Glomerular endothelial cell (primary cell): ENCODE results near the gene UBAC2. TPM values are rescaled to one million over a fixed set of nuclear protein-coding genes. Genes with fewer than 3 reads are reported as not detected.
"Not testable (repeated sequence)": the region's sequence is repeated elsewhere in the genome, so short reads cannot be mapped to it uniquely, and the experiment has no call there.

ENCODE experiments used
- DNase-seq: peaks from one replicate; pipeline ENCODE4 v3.0.0-alpha.2; 2011; ENCODE audit warnings: low read depth, low spot score; ENCODE audit errors: extremely low read depth
- total RNA-seq: library from RNA; depleted of rRNA; stranded (reverse); fragments of >200 nt; gene quantifications from 2 replicates; pipeline ENCODE4 v1.2.3, GENCODE V29; 2015

UBAC2 gene
- total RNA-seq, 1 donor from 2014 or later: 49.3 TPM

DNA sequence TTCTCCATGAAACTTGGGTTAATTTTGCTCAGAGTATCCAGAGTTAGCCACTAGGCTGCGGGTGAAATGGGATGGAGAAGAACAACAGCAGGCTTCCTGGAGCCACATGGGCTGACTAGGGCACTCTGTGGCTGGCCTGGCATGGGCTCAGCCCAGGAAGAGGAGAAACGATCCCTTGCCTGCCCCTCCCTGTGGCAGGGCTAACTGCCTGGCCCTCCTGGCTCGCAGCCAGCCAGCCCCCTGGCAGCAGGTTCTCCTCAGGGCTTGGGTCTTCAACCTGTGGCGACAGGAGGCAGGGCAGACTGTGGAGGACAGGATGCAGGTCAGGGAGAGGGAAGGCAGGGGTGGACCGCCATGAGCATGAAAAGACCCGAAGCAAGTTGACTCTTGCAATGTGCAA is 185.3 kb downstream of the UBAC2 start:
- no peak for DNase-seq

DNA sequence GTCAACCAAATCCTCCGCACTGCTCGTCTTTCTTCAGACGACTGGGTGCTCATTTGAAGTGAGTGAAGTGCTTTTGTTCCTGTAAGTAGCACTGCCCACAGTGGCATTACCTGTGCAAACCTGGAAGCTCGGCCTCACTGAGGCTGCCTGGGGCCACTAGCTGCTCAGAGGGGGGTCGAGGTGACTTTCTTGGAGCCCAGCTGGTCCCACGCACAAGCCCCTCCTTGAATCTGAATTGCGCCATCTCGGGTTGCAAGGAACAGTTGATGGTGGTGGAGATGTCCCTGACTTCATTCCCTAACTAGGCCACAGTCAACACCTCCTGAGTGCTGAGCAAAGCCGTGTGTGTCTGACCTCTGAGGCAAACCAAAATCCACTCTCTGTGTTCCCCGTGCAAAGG is 185.8 kb downstream of the UBAC2 start:
- DNase-seq: no peak

DNA sequence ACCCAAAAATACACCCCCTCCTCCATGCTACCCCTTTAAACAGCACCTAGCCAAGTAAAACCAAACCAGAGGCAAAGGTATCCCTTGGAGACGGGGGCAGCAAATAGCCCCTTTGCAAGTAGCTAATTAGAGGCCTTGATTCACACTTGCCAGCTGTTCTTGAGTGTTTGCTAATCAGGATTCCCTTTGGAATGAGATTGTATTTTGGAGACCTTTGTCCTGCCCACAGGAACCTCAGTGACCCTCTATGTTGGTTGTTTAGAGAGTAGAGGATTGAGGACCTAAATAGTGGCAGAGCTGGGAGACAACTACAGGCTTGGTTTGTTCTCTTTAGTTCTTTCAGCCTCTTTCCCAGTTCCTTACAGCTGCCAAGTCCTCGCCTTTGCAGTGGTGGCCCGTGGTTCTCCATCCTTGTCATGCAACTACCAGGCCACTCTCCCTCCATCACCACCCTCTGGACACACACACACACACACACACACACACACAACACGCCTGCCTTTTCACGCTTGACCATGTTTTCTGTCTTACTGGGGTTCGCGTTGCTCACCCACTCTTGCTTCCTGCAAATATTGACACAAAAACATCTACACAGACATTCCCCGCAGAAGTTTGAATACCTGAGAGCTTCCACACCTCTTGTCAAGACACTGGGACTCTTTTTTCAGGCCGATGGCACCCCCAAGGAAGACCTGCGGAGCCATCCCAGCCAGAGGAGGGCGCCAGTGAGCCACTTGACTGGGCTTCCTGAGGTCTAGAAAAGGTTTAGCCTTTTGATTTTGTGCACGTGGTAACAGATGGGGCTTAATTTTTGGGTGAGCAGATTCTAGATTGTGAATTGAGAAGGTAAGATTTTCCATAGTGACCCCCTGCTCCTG is 186.5 kb downstream of the UBAC2 start:
- peak; percentile 10 for DNase-seq

DNA sequence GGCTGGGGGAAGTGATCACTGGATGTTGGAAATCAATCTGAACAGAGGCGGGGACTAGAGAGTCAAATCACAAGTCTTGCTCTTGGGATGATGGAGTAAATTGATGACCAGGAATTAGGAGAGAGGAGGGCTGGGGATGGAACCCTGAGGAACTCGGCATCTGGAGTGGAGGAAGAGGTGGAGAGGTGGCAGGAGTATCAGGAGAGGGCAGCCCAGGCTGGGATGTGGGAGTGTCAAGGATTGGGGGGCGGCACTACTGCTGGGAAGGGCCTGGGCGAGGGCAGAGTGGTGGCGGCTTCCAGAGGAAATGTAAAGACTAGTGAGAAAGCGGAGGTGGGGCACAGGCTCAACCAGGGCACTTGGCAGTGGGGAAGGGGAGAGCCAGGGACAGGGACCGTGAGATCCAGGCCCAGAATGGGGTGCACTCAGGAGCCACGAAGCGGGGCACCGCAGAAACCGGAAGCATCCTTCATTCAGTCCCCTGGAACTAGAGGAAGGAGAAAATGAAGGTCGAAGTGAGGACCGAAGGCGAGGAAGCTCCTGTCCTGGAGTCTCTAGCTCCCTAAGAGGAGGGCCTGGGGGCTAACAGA is 187.8 kb downstream of the UBAC2 start:
- no peak for DNase-seq

DNA sequence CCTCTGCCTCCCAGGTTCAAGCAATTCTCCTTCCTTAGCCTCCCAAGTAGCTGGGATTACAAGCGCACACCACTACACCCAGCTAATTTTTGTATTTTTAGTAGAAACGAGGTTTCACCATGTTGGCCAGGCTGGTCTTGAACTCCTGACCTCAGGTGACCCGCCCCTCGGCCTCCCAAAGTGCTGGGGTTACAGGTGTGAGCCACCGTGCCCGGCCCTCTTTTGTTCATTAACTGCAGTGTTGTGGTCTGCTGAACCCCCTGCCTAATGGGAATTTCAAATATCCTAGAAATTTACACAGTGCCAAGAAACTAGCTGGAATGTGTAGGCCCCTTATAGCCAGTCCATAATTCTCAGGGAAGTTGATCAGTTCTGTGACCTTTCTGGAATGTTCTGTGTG is 188.4 kb downstream of the UBAC2 start:
- not testable (repeated sequence) for DNase-seq

DNA sequence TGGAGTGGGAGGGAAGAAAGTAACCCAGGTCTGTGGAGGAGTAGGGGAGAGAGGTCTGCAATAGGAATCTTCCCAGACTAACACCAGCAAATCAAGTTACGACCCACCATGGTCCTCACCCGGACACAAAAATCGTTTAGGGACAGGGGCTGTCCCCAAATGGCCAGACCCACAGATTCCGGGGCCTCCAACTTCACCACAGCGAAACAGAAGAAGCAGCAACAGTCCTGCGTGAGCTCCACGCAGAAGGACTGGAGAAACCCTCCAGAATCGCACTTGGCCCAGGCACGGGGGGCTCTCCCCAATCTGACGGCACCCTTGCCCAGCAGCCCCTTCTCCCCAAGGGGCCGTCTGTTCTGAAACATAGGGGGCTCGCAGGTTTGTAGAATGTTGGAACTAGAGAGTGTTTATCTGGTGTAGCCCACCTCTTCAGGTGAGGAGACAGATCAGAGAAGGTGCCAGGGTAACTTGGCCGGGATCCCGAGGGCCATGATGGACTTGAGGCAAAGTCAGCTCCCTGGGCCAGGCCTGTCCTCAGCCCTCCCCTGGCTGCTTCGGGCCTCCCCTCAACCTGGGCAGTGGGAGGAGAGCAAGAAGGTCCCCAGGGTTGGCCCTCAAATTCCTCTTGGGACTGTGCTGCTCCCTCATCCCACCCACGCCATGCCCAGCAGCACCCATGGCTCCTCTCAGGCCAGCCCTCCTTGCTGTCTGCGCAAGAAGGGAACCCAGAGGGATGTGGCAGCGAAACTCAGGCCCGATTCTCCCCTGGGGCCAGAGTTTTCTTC is 189.1 kb downstream of the UBAC2 start:
- no peak for DNase-seq

DNA sequence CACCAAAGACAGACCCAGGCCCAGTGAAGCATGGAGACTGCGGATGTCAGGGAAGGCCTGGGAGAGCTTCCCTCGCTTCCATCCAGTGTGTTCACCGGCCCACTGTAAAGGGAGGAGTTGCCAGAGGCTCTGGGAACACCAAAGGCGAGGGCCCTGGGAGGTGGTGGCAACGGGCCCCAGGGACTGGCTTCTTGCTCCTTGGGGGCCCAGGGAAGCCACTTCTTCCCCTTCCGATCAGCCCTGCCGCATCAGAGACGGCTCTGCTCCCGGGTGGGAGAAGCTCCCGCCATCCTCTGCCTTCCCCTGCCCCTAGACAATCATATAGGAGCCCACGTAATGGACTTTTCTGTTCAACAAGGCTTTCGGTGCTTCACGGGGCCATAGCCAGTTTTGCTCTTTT is 189.9 kb downstream of the UBAC2 start:
- DNase-seq: no peak

DNA sequence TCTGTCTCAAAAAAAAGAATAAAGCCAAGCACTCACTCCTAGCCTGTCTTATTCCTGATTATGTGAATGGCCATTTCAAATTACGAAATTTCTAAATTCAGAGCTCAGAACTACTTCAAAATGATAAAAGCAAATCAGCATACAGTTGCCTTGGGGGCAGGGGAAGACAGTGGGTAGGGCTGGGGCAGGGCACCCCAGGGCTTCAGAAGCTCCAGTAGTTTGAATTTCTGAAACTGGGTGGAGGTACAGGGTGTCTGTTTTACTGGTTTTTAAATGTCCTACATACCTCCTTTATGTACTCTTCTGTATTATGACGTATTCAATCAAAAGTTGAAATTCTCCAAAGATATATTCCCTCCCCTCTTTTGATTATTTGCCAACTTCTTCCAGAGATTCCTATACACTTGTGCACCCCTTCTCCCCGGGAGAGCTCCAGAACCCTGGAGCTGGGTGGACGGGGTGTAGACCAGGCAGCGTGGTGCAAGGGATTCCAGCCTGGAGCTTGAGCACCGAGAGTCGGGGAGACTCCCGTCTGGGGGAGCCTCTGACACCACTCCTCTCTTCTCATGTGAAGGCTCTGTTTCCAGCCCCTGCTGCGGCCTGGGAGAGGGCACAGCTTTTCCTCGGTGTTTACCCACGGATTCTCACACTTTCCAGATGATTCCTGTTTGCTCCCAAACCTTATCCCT is 191.3 kb downstream of the UBAC2 start:
- no peak for DNase-seq

DNA sequence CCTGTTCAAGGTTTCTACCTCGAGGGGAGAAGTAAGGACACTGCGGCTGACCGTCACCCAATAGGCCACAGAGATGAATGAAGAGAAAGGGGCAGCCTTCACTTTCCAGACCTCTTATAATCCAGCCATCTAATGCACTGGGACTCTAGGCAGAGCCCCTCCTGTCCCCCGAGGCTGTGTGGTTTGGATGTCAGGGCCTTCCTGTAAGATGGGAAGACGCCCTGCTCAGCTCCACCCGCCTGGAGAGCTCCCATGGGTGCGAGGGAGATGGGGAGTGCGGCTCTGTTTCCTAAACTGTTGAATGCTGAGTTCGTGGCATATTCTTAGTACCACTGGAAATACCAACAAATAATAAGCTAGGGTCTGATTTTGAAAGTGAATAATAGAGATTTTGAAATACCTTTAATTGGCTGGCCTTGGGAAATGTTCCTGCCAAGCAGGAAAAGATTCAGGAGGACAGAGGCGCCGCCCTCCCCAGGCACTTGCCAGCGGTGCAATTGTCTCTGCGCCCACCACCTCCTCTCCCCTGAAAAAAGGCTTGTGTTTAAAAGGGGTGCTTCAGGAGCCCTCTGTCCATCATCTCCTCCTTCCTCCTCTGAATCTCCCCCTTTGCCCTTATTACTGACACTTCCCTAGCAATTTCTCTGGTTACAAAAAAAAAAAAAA is 191.9 kb downstream of the UBAC2 start:
- DNase-seq: no peak

DNA sequence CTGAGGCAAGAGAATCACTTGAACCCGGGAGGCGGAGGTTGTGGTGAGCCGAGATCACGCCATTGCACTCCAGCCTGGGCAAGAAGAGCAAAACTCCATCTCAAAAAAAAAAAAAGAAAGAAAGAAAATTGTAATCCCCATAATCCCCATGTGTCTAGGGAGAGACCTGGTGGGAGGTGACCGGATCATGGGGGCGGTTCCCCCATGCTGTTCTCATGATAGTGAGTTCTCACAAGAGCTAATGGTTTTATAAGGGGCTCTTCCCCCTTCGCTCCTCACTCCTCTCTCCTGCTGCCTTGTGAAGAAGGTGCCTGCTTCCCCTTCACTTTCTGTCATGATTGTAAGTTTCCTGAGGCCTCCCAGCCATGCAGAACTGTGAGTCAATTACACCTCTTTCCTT is 192.7 kb downstream of the UBAC2 start:
- DNase-seq: not testable (repeated sequence)

DNA sequence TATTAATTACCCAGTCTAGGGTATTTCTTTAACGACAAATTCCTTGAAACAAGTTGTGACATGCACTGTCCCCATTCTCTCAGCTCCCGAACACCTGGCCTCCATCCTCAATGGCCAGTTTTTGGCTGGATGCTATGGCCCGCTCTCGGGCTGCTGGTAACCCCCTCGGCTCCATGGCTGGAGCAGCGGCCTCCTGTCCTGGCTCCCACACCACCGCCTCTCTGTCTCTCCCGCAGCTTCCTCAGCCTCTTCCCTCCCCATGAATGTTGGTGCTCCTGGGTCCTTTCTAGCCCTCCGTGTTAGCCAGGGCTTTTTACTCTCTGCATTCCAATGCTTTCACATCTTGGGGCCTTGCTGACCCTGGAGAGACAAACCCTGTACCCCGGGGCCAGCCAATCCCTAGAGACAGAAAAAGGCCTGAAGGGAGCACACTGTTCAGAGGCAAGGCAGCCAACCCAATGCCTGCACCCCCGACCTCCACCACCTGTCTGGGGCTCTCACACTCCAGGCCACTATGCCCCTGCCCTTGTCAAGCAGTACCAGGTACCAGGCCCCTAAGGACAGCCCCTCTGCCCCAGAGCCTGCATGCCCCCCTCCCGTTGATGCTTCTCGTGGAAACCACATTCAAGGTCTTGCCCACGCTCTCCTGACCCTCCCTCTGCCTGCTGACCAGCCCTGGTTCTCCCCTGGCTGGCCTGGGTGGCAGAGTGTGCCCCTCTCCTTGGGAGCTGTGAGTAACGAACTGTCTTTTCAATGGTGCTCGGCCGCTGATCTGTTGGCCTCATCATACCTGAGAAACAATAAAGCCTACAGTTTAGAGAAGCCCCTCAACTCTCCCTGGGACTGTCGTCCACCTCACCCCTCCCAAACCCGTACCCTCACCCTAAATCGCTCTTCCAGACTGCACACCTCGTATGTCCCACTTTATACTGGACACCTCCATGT is 193.4 kb downstream of the UBAC2 start:
- no peak for DNase-seq

DNA sequence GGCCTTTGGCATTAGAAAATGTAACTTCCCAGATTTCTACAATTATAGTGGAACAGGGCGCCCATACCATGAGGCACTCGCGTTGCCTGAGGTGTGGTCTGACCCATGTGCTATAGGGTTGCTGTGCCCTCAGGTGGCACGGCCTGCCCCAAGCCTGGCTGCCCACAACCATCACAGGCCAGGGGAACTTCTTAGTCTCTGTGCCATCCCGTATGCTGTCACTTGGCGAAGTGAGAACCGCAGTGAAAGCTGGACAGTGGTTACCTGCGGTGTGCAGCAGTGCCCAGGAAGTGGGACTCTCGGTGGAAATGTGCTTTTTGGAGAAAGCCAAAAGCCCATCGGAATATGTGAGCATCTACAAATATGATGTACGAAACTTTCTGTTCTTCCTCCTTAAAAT is 194.8 kb downstream of the UBAC2 start:
- no peak for DNase-seq

DNA sequence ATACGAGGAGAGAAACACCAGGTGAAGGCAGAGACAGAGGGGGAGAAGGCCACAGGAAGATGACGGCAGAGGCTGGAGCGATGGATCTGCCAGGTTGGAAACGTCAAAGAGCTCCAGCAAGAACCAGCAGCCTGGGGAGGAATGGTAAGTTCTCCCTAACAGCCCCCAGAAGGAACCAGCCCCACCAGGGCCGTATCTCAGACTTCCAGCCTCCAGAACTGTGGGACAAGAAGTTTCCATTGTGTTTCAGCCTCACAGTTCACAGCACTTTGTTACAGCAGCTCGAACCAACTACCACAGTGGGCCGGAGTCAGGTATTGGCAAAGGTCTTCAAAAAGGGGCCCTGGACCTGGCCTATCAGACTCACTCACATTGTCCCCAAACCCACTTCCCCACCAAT is 195.8 kb downstream of the UBAC2 start:
- no peak for DNase-seq

DNA sequence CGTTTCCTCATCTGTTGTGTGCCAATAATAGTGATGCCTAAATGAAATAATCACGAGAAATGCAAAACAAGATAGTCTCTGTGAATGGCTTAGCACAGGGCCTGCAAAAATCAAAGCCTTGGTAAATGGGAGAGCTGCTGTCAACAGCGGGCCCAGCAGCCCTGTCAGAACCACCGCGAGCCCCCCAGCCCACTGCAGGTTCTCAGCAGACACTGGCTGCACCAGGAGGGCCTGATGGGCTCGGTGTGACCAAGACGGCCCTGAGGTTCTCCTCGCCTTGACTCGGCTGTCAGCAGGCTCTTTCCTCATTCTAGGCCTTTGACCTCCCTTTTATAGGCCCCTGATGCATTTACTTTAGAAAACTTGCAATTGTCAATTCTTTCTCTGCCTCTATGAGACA is 197.4 kb downstream of the UBAC2 start:
- DNase-seq: no peak

DNA sequence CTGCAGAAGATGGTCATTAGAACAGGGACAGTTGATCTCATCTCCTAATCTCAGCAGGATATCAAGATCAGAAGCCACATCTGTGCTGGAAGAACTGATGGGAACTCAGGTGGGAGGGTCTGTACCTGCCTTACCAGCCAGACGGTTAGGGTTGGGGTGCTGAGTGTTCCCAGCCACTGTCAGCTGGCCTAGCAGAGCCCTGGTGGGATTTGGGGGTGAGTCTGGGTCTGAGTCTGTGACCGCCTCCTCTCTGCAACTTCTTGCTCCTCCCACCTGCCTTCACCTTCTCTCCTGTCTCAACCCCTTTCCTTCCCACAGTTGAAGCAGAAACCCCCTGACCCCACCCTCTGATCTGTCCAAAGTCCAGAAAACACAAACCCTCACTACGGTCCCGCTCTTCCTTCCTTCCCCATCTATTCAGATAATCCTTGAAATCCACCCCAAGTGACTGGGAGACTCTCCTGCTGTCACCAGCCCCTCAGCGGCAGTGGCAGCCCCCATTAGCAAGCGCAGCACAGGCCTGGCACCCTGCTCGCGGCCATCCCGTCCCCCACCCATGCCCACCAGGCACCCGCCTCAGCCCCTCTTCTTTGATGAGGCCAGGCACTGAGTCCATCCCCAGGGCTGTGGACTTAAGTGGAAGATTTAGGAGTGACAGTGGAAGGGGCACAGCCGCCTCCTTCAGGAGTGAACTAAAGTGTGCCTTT is 198.4 kb downstream of the UBAC2 start:
- no peak for DNase-seq

DNA sequence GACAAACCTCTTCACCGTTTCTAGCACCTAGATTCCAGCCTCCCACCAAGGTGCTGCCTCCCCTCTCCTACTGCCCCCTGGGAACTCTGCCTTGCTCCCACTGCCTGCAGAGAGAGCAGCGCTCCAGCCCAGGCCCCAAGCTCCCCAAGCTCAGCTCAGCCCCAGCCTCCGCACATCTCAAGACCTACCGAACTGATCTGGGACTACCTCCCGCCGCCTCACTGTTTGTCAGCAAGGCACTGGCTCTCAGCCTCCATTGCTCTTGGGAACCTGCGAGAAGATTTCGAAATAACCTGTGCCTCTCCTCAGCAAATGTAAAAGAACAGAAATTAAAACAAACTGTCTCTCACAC is 198.9 kb downstream of the UBAC2 start:
- DNase-seq: no peak

DNA sequence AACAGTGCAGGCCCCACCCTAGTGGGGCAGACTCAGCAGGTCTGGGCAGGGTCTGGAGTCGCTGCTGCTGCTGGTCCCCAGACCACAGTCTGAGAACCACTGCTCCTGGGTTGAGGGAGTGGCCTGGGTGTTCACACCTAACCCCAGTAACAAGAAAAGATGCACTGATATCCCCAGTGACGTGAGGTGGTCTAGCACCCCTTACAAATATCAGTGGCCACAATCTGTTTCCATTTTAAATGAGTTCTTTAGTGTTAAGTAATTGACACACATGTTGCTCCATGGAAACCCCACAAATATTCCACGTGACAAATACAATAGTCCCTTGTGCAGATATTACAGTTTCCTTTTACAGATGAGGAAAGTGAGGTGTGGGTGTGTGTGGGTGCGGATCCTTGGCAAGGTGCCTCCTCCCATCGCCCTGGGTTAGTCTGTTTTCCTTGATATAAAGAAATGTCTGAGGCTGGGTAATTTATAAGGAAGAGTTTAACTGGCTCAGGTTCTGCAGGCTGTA is 202.9 kb downstream of the UBAC2 start:
- DNase-seq: no peak

DNA sequence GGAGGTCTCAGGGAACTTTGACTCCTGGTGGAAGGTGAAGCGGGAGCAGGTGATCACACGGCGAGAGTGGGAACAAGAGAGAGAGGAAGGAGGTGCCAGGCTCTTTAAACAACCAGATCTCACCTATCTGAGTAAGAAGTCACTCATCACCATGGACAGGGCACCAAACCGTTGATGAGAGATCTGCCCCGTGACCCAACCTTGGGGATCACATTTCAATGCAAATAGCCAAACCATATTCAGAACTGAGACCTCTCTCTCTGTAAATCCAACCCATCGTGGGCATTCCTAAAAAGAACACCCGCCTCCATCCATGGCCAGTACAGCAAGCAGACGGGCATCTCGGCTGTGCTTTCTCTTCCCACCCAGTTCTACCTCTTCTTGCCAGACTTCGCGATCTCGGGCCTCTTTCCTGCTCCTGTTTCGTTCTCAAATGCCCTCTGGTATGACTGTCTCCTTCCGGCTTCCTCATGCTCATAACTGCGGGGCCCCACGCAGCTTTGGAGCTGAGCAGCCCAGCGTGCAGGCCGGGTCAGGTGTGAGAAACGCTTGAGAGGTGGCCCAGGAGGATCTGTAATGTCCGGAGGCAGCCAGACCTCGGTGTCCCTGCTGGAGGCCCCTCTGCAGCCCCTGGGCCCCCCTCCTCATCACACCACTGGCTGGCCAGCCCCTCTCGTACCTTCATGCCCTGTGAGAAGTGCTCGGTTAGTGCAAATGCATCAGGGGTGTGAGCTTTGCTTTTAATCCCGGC is 203.5 kb downstream of the UBAC2 start:
- DNase-seq: no peak
